Neural progenitor cell (in vitro differentiated cells): ENCODE results near the gene RPN2. TPM values are rescaled to one million over a fixed set of nuclear protein-coding genes. Genes with fewer than 3 reads are reported as not detected.

Experiments
- DNase-seq: peaks from one replicate; pipeline ENCODE4 v3.0.0-alpha.2; 2016; ENCODE audit warnings: low spot score
- H2AFZ ChIP-seq: fragments of 200-600 bp; sonication (generic); replicated peaks from 2 replicates; pipeline ENCODE4 v1.6.1; 2016; ENCODE audit warnings: antibody characterized with exemption
- H3F3A ChIP-seq: fragments of 200-600 bp; sonication (generic); 2 replicates; pipeline ENCODE4 v1.6.1; 2016; ENCODE audit warnings: antibody characterized with exemption, low read depth
- H3K27ac ChIP-seq: fragments of 200-600 bp; sonication (generic); 2 replicates; pipeline ENCODE4 v1.5.1; 2016; ENCODE audit warnings: mild to moderate bottlenecking
- H3K27me3 ChIP-seq: fragments of 200-600 bp; sonication (generic); 2 replicates; pipeline ENCODE4 v1.6.1; 2016; ENCODE audit warnings: mild to moderate bottlenecking, moderate library complexity
- H3K36me3 ChIP-seq: fragments of 200-600 bp; sonication (generic); 2 replicates; pipeline ENCODE4 v1.5.1; 2016
- H3K4me1 ChIP-seq: fragments of 200-600 bp; sonication (generic); 2 replicates; pipeline ENCODE4 v1.6.1; 2016; ENCODE audit warnings: mixed run types
- H3K4me2 ChIP-seq: fragments of 200-600 bp; sonication (generic); 2 replicates; pipeline ENCODE4 v1.6.1; 2016
- H3K4me3 ChIP-seq: fragments of 200-600 bp; sonication (generic); 2 replicates; pipeline ENCODE4 v1.5.1; 2016
- H3K79me2 ChIP-seq: fragments of 200-600 bp; sonication (generic); 2 replicates; pipeline ENCODE4 v1.6.1; 2016; ENCODE audit warnings: low read depth
- H3K9ac ChIP-seq: fragments of 200-600 bp; sonication (generic); 2 replicates; pipeline ENCODE4 v1.6.1; 2016
- H3K9me3 ChIP-seq: fragments of 200-600 bp; sonication (generic); 2 replicates; pipeline ENCODE4 v1.5.1; 2016; ENCODE audit warnings: low read depth
- H4K20me1 ChIP-seq: fragments of 200-600 bp; sonication (generic); 2 replicates; pipeline ENCODE4 v1.6.1; 2016; ENCODE audit warnings: low read depth
- H3K27ac Mint-ChIP-seq: 3 replicates; pipeline ENCODE4 v1.8.0; 2021; ENCODE audit warnings: mixed read lengths
- H3K27me3 Mint-ChIP-seq: 2 replicates; pipeline ENCODE4 v1.8.0; 2022; ENCODE audit warnings: low read depth, mild to moderate bottlenecking, inconsistent platforms, moderate library complexity, mixed read lengths; ENCODE audit not compliant: insufficient read depth
- H3K36me3 Mint-ChIP-seq: 3 replicates; pipeline ENCODE4 v1.8.0; 2021; ENCODE audit warnings: mixed read lengths
- H3K4me1 Mint-ChIP-seq: 3 replicates; pipeline ENCODE4 v1.8.0; 2021; ENCODE audit warnings: mixed read lengths
- H3K4me3 Mint-ChIP-seq: 3 replicates; pipeline ENCODE4 v1.8.0; 2021; ENCODE audit warnings: mild to moderate bottlenecking, moderate library complexity, mixed read lengths
- H3K9me3 Mint-ChIP-seq: 3 replicates; pipeline ENCODE4 v1.8.0; 2020; ENCODE audit warnings: mixed read lengths
- EZH2 ChIP-seq: fragments of 200-600 bp; sonication (generic); IDR thresholded peaks from 2 replicates; pipeline ENCODE4 v1.6.1; 2017; ENCODE audit warnings: antibody characterized with exemption, mild to moderate bottlenecking, moderate library complexity
- total RNA-seq: library from RNA; depleted of rRNA; stranded (reverse); fragments of >200 nt; gene quantifications from 2 replicates; pipeline ENCODE4 v1.2.3, GENCODE V29; 2015; ENCODE audit warnings: low replicate concordance
- TF ChIP-seq, protein P1 (sequence below): fragments of 200-600 bp; sonication (generic); IDR thresholded peaks from 2 replicates; pipeline ENCODE4 v1.5.1; 2017; ENCODE audit warnings: antibody characterized with exemption, mild to moderate bottlenecking

RPN2 gene
- total RNA-seq, 1 donor from 2014 or later: 249 TPM

DNA sequence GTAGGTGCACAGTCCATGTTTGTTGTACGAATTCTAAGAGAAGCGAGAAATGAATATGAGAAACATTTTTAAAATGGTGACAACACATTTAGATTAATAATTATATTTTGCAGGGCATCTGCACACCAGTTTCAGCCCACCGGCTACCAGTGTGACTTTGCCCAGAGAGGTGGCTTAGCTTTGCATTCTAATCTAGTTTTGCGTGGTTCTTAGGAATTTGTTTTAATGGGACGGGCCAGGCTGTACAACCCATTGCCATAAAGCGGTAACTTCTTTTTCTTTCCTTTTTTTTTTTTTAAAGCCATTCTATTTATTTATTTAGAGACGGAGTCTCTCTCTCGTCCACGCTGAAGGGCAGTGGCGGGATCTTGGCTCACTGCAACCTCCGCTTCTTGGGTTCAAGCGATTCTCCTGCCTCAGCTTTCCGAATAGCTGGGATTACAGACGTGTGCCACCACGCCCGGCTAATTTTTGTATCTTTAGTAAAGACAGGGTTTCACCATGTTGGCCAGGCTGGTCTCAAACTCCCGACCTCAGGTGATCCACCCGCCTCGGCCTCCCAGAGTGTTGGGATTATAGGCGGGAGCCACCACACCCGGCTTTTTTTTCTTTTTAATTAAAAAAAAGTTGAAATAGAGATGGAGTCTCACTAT is 111.2 kb downstream of the RPN2 start:
- Mint-ChIP-seq H3K9me3 (peaks cover 12% of the 10 kb centered on the region), H3K27ac (no peak overlapping the region), H3K36me3 (peaks cover 30% of the 10 kb centered on the region), H3K27me3 (no peaks in the 10 kb centered on the region), H3K4me3 (peak overlapping the region; percentile 95), H3K4me1 (peaks cover 40% of the 10 kb centered on the region)
- H3K9ac ChIP-seq: peak overlapping the region; percentile 71
- TF ChIP-seq EZH2: no peak
- TF ChIP-seq, protein P1, sequence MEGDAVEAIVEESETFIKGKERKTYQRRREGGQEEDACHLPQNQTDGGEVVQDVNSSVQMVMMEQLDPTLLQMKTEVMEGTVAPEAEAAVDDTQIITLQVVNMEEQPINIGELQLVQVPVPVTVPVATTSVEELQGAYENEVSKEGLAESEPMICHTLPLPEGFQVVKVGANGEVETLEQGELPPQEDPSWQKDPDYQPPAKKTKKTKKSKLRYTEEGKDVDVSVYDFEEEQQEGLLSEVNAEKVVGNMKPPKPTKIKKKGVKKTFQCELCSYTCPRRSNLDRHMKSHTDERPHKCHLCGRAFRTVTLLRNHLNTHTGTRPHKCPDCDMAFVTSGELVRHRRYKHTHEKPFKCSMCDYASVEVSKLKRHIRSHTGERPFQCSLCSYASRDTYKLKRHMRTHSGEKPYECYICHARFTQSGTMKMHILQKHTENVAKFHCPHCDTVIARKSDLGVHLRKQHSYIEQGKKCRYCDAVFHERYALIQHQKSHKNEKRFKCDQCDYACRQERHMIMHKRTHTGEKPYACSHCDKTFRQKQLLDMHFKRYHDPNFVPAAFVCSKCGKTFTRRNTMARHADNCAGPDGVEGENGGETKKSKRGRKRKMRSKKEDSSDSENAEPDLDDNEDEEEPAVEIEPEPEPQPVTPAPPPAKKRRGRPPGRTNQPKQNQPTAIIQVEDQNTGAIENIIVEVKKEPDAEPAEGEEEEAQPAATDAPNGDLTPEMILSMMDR: no peak
- H3K4me2 ChIP-seq: peak overlapping the region; percentile 86
- peaks cover 56% of the 10 kb centered on the region for H3K79me2 ChIP-seq
- H2AFZ ChIP-seq: no peak overlapping the region
- H4K20me1 ChIP-seq: peaks cover 7% of the 10 kb centered on the region
- no peaks in the 10 kb centered on the region for H3K9me3 ChIP-seq
- peak overlapping the region; percentile 56 for H3K4me3 ChIP-seq
- H3K36me3 ChIP-seq: peaks cover 8% of the 10 kb centered on the region
- H3K27ac ChIP-seq: peak overlapping the region; percentile 74
- peaks cover 36% of the 10 kb centered on the region for H3F3A ChIP-seq
- no peaks in the 10 kb centered on the region for H3K27me3 ChIP-seq
- DNase-seq: no peak
- H3K4me1 ChIP-seq: peaks cover 17% of the 10 kb centered on the region

Other genes with a start within 250 kb of the RPN2 start
- 12.2 and 29.0 TPM in 2 replicates for gene SAMHD1, start 227.6 kb upstream of the RPN2 start, total RNA-seq
- gene RBL1, start 83.3 kb upstream of the RPN2 start, total RNA-seq: 21.3 and 22.1 TPM in 2 replicates
- gene MROH8, start 218 bp downstream of the RPN2 start, total RNA-seq: 2.2 and 3.5 TPM in 2 replicates
- gene GHRH, start 82.5 kb downstream of the RPN2 start, total RNA-seq: 3.2 TPM in 1 of 2 replicates, not detected in the other
- 32.7 and 44.8 TPM in 2 replicates for gene MANBAL, start 110.3 kb downstream of the RPN2 start, total RNA-seq
- gene SRC, start 166.8 kb downstream of the RPN2 start, total RNA-seq: 15.4 and 47.4 TPM in 2 replicates